ENCODE results near the gene MARVELD2.
"Not testable (repeated sequence)": the region's sequence is repeated elsewhere in the genome, so short reads cannot be mapped to it uniquely, and the experiment has no call there.

The MARVELD2 gene

DNA sequence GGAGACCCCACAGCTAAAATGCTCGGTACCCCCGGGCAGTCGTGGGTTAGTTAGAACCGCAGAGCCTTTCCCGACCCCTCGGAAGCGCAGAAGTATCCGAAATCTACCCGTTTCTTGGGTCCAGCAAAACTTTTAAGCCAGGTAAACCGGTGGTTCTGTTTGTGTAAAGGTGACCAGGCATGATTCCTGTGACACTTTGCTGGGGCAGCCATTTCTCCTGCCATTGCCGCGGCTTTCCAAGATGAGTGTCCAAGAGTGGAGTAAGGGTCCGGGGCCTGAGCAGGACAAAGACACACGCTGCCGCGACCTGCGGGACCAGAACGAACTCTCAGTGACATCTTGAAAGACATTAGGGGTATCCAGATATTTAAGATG lies 655 bp downstream of the MARVELD2 start:
- Histone ChIP-seq H3K4me3 (ENCODE audit: low read depth, low read length) (no peak overlapping the region), H3K27ac (ENCODE audit: low read depth, low read length) (no peak overlapping the region), H3K4me1 (ENCODE audit: control insufficient read depth, insufficient read depth, low read length, unreplicated experiment) (no peaks in the 10 kb centered on the region), H2AFZ (ENCODE audit: low read length, unreplicated experiment) (no peak overlapping the region), H3K36me3 (ENCODE audit: insufficient read depth, low read length) (peaks cover 7% of the 10 kb centered on the region; the same call in 1 of the 2 replicates), H3K27me3 (ENCODE audit: insufficient read depth, low read length) (no peaks in the 10 kb centered on the region), H3K79me2 (ENCODE audit: control insufficient read depth, insufficient read depth, low read length, unreplicated experiment) (no peaks in the 10 kb centered on the region)

DNA sequence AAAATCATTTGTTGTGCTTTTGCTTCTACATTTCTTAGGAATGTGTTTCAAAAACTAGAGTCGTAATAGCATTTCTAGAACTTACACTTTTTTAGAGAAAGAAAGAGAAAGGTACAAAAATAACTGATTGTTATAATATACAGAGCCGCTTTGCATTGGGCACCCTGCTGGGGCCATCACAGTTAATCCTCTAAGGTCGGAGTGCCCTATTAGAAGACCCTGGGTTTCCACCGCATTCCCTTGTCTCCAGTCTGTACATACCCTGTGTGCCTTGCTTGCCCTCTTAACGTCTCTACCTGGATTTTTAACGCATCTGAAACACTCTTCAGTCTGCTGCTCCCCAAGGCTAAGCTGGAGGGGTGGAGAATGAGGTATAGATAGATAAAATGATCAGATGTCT lies 1.3 kb downstream of the MARVELD2 start:
- H3K4me1 ChIP-seq (ENCODE audit: control insufficient read depth, insufficient read depth, low read length, unreplicated experiment) = no peaks in the 10 kb centered on the region
- no peak overlapping the region for H3K27ac ChIP-seq (ENCODE audit: low read depth, low read length)
- H3K79me2 ChIP-seq (ENCODE audit: control insufficient read depth, insufficient read depth, low read length, unreplicated experiment) = no peaks in the 10 kb centered on the region
- H3K27me3 ChIP-seq (ENCODE audit: insufficient read depth, low read length) = no peaks in the 10 kb centered on the region
- H3K4me3 ChIP-seq (ENCODE audit: low read depth, low read length) = no peak overlapping the region
- peaks cover 5% of the 10 kb centered on the region; the same call in 1 of the 2 replicates for H3K36me3 ChIP-seq (ENCODE audit: insufficient read depth, low read length)
- H2AFZ ChIP-seq (ENCODE audit: low read length, unreplicated experiment) = no peak overlapping the region

DNA sequence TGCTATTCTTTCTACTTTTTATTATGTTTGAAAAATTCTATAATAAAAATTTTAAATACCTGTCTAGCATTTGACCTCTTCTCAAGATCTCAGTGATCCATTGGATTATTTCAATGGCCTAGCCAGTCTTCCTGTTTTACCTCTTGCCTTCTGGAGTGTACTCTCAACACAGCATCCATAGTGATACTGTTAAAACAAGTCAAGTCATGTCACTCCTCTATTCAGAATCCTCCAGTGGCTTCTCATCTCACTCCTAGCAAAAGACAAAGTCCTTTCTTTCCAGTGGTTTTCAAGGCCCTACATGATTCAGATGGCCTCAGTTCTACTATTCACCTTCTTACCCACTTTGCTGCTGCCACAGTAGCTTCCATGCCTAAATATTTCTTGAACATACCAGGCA lies 1.8 kb downstream of the MARVELD2 start:
- no peak overlapping the region for H2AFZ ChIP-seq (ENCODE audit: low read length, unreplicated experiment)
- no peak overlapping the region for H3K27ac ChIP-seq (ENCODE audit: low read depth, low read length)
- no peak overlapping the region for H3K4me3 ChIP-seq (ENCODE audit: low read depth, low read length)
- no peaks in the 10 kb centered on the region for H3K79me2 ChIP-seq (ENCODE audit: control insufficient read depth, insufficient read depth, low read length, unreplicated experiment)
- H3K36me3 ChIP-seq (ENCODE audit: insufficient read depth, low read length) = peaks cover 4% of the 10 kb centered on the region; the same call in 1 of the 2 replicates
- H3K27me3 ChIP-seq (ENCODE audit: insufficient read depth, low read length) = no peaks in the 10 kb centered on the region
- H3K4me1 ChIP-seq (ENCODE audit: control insufficient read depth, insufficient read depth, low read length, unreplicated experiment) = no peaks in the 10 kb centered on the region

DNA sequence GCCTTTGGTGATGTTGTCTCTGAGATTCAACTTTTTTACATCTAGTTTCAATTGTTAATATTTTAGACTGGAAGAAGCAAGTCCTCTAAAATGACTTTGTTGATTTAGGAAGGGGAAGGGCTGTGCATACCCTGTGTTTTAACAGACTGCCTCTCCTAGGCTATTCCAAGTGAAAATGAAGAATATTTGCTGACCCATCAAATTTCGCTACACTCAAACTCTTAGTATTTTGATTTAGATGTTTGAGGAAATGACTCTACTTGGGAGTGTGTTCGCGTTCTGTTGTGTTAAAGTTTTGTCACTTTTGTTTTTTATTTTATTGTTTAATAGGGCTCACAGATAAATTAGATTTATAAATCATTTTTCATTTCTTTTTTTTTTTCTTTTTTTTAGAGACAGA lies 3.6 kb downstream of the MARVELD2 start:
- Histone ChIP-seq H3K36me3 (ENCODE audit: insufficient read depth, low read length) (peaks cover 2% of the 10 kb centered on the region; the same call in 1 of the 2 replicates), H2AFZ (ENCODE audit: low read length, unreplicated experiment) (no peak overlapping the region)

DNA sequence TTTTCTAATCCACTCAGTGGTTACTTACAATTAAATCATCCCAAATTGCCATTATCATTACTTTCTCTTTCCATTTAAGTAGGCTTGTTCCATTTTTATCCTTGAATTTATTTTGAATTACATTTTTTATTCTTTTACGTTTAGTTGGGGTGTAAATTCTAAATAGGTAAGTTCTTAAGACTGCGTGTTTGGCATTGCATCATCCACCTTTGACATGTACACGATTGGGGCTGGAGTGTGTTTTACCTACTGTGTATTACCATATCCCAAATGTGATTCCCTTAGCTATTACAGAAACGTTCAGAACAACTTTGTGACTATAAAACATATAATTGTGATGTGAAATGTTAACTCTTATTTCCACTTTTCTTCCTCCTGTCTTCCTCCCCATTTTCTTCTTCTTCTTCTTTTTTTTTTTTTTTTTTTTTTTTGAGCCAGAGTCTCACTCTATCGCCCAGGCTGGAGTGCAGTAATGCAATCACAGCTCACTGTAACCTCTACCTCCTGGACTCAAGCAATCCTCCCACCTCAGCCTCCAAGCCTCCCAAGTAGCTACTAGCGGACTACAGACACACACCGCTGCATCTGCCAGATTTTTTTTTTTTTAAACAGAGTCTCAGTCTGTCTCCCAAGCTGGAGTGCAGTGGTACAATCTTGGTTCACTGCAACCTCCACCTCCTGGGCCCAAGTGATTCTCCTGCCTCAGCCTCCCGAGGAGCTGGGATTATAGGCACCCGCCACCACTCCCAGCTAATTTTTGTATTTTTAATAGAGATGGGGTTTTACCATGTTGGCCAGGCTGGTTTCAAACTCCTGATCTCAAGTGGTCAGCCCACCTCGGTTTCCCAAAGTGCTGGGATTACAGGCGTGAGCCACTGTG lies 16.7 kb downstream of the MARVELD2 start:
- Histone ChIP-seq H3K36me3 (ENCODE audit: insufficient read depth, low read length) (no peaks in the 10 kb centered on the region), H3K27ac (ENCODE audit: low read depth, low read length) (no peak overlapping the region), H3K4me3 (ENCODE audit: low read depth, low read length) (no peak overlapping the region), H2AFZ (ENCODE audit: low read length, unreplicated experiment) (no peak overlapping the region), H3K79me2 (ENCODE audit: control insufficient read depth, insufficient read depth, low read length, unreplicated experiment) (no peaks in the 10 kb centered on the region), H3K4me1 (ENCODE audit: control insufficient read depth, insufficient read depth, low read length, unreplicated experiment) (no peaks in the 10 kb centered on the region), H3K27me3 (ENCODE audit: insufficient read depth, low read length) (no peaks in the 10 kb centered on the region)

More for the DNA sequence above, 3.6 kb downstream of the MARVELD2 start:
- Histone ChIP-seq H3K4me1 (ENCODE audit: control insufficient read depth, insufficient read depth, low read length, unreplicated experiment) (no peaks in the 10 kb centered on the region), H3K27ac (ENCODE audit: low read depth, low read length) (no peak overlapping the region), H3K27me3 (ENCODE audit: insufficient read depth, low read length) (no peaks in the 10 kb centered on the region), H3K79me2 (ENCODE audit: control insufficient read depth, insufficient read depth, low read length, unreplicated experiment) (no peaks in the 10 kb centered on the region), H3K4me3 (ENCODE audit: low read depth, low read length) (no peak overlapping the region)

DNA sequence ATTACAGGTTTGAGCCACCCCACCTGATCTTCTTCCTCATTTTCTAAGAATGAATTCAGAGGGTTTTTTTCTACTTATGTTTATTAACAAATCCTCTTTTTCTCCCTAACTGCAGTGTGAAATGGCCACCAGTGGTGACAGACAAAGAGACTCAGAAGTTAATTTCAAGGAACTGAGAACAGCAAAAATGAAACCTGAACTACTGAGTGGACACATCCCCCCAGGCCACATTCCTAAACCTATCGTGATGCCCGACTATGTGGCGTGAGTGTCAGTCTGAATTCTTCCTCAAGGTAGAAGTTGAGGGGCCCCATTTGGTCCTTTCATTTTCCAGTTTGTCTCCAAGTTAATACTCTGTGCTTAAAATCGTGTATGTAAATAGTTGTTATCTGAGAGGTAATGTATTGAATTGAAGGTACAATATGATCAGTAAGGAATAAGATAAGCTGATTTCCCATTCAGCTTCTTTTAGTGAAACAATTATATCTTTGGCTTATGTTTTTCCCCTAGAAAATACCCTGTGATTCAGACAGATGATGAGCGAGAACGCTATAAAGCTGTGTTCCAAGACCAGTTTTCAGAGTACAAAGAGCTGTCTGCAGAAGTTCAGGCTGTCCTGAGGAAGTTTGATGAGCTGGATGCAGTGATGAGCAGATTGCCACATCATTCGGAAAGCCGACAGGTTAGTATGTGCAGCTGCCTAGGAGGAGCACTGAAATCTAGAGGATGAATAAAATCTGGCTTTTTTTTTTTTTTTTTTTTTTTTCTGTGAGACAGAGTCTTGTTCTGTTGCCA lies 17.7 kb downstream of the MARVELD2 start:
- H3K36me3 ChIP-seq (ENCODE audit: insufficient read depth, low read length) = no peaks in the 10 kb centered on the region
- H2AFZ ChIP-seq (ENCODE audit: low read length, unreplicated experiment) = no peak overlapping the region
- no peak overlapping the region for H3K27ac ChIP-seq (ENCODE audit: low read depth, low read length)
- H3K4me3 ChIP-seq (ENCODE audit: low read depth, low read length) = no peak overlapping the region
- H3K27me3 ChIP-seq (ENCODE audit: insufficient read depth, low read length) = no peaks in the 10 kb centered on the region
- H3K4me1 ChIP-seq (ENCODE audit: control insufficient read depth, insufficient read depth, low read length, unreplicated experiment) = no peaks in the 10 kb centered on the region
- H3K79me2 ChIP-seq (ENCODE audit: control insufficient read depth, insufficient read depth, low read length, unreplicated experiment) = no peaks in the 10 kb centered on the region

DNA sequence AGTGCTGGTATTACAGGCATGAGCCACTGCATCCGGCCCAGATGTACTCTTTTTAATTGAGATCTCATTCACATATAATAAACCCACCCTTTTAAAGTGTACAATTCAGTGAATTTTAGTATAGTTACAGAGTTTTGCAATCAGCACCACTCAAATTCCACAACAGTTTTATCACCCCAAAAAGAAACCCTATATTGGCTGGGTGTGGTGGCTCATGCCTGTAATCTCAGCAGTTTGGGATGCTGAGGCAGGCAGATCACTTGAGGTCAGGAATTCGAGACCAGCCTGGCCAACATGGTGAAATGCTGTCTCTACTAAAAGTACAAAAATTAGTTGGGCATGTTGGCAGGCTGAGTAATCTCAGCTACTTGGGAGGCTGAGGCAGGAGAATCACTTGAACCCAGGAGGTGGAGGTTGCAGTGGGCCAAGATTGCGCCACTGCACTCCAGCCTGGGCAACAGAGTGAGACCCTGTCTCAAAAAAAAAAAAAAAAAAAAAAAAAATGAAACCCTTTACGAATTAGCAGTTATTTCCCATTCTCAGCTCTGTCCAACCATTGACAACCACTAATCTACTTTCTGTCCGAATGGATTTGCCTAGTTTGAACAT lies 20.5 kb downstream of the MARVELD2 start:
- H3K36me3 ChIP-seq (ENCODE audit: insufficient read depth, low read length); H3K27ac ChIP-seq (ENCODE audit: low read depth, low read length); H3K79me2 ChIP-seq (ENCODE audit: control insufficient read depth, insufficient read depth, low read length, unreplicated experiment); H2AFZ ChIP-seq (ENCODE audit: low read length, unreplicated experiment); H3K4me3 ChIP-seq (ENCODE audit: low read depth, low read length); H3K27me3 ChIP-seq (ENCODE audit: insufficient read depth, low read length); H3K4me1 ChIP-seq (ENCODE audit: control insufficient read depth, insufficient read depth, low read length, unreplicated experiment): not testable (repeated sequence)

DNA sequence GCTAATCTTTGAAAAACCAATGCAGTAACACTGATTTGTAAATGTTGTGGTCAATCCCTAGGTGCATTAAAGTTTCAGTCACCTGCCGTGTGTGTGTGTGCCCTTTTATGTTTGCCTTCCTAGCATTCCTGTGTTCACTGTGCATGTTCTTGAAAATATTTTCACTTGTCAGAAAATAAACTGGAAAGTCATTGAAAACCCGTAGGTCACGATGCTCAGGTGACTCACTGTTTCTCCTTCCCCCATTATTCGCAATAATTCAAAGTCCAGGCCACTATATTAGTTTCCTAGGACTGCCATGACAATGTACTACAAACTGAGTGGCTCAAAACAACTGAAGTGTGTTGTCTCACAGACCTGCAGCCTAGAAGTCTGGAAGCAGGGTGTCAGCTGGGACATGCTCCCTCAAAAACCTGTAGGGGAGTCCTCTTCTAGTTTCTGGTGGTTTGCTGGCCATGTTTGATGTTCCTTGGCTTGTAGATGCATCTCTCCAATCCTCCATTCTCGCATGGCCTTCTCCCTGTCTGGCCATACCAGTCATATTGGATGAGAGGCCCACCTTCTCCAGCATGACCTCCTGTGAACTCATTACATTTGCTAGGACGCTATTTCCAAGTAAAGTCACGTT lies 29.3 kb downstream of the MARVELD2 start:
- H3K27ac ChIP-seq (ENCODE audit: low read depth, low read length) = no peak overlapping the region
- no peaks in the 10 kb centered on the region for H3K4me1 ChIP-seq (ENCODE audit: control insufficient read depth, insufficient read depth, low read length, unreplicated experiment)
- H3K79me2 ChIP-seq (ENCODE audit: control insufficient read depth, insufficient read depth, low read length, unreplicated experiment) = no peaks in the 10 kb centered on the region
- no peaks in the 10 kb centered on the region for H3K36me3 ChIP-seq (ENCODE audit: insufficient read depth, low read length)
- no peaks in the 10 kb centered on the region for H3K27me3 ChIP-seq (ENCODE audit: insufficient read depth, low read length)
- H2AFZ ChIP-seq (ENCODE audit: low read length, unreplicated experiment) = no peak overlapping the region
- no peak overlapping the region for H3K4me3 ChIP-seq (ENCODE audit: low read depth, low read length)

DNA sequence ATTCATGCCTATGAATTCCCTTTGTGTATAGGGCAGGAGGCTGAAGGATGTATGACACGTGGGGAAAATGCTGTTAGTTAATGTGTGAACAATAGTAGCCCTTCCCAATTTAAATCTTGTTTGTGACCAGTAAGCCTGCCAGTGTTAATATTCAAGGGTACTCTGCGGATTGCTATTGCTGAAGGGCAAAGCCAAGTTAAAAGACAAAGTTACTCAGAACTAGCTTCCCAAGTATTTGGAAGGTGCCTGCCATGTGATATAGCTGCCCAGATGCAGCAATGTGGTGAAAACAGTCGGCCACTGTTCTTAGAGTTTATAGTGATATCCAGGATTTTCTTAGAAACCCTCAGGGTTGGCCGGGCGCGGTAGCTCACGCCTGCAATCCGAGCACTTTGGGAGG lies 34.6 kb downstream of the MARVELD2 start:
- no peak overlapping the region for H2AFZ ChIP-seq (ENCODE audit: low read length, unreplicated experiment)
- H3K27ac ChIP-seq (ENCODE audit: low read depth, low read length) = no peak overlapping the region
- no peak overlapping the region for H3K4me3 ChIP-seq (ENCODE audit: low read depth, low read length)
- no peaks in the 10 kb centered on the region for H3K27me3 ChIP-seq (ENCODE audit: insufficient read depth, low read length)
- H3K4me1 ChIP-seq (ENCODE audit: control insufficient read depth, insufficient read depth, low read length, unreplicated experiment) = peaks cover 4% of the 10 kb centered on the region
- no peaks in the 10 kb centered on the region for H3K36me3 ChIP-seq (ENCODE audit: insufficient read depth, low read length)
- no peaks in the 10 kb centered on the region for H3K79me2 ChIP-seq (ENCODE audit: control insufficient read depth, insufficient read depth, low read length, unreplicated experiment)

DNA sequence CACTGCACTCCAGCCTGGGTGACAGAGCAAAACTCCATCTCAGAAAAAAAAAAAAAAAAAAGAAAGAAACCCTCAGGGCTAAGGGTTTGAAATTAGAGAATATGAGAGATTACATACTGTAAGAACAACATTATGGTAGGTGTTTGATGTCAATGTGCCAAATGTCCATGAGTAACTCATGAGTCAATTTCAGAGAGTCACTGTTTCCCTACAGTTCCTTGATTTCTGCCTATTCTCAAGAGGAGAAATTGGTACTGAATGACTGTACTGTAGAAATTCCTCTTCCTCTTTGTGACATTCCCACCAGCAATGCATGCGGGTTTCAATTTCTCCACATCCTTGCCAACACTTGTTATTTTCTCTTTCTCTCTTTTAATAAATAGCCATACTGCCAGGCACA lies 35.2 kb downstream of the MARVELD2 start:
- Histone ChIP-seq H2AFZ (ENCODE audit: low read length, unreplicated experiment) (no peak overlapping the region), H3K27ac (ENCODE audit: low read depth, low read length) (peak overlapping the region; percentile 75), H3K36me3 (ENCODE audit: insufficient read depth, low read length) (no peaks in the 10 kb centered on the region), H3K27me3 (ENCODE audit: insufficient read depth, low read length) (no peaks in the 10 kb centered on the region), H3K79me2 (ENCODE audit: control insufficient read depth, insufficient read depth, low read length, unreplicated experiment) (no peaks in the 10 kb centered on the region), H3K4me1 (ENCODE audit: control insufficient read depth, insufficient read depth, low read length, unreplicated experiment) (peaks cover 4% of the 10 kb centered on the region), H3K4me3 (ENCODE audit: low read depth, low read length) (no peak overlapping the region)
